Measurements from ENCODE around the gene USP12. TPM values are rescaled to one million over a fixed set of nuclear protein-coding genes. Genes with fewer than 3 reads are reported as not detected.
"Not testable (repeated sequence)": the region's sequence is repeated elsewhere in the genome, so short reads cannot be mapped to it uniquely, and the experiment has no call there.

The USP12 gene
- 10 to 100 TPM; 27.6 to 40.2 (median 33.6) TPM for polyA plus RNA-seq (ENCODE audit: insufficient read length in 4 of 4)

GRCh38 chr13:27171244-27171826, at the start of gene USP12:
Gene USP12 (minus strand): TSS chr13:27171811. CDS start chr13:27171639, 172 bp downstream.
- DNase-seq (ENCODE audit: low read depth in 4 of 4, low spot score in 3 of 4): no peak

GRCh38 chr13:27219611-27220010, 48.0 kb upstream of the USP12 start:
- DNase-seq (ENCODE audit: low read depth in 4 of 4, low spot score in 3 of 4): no peak

DNA sequence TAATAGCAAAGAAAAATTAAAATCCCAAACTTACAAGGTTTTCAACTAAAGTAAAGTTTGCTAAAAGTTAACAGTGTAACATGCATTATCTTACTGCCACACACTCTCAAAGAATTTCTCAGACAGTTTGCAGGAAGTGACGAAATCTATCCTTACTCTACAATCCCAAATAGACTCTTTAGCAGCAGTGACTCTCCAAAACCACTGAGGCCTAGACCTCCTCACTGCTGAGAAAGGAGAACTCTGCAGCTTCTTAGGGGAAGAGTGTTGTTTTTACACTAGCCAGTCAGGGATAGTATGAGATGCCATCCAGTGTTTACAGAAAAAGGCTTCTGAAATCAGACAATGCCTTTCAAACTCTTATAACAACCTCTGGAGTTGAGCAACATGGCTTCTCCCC, 47.2 kb upstream of the USP12 start:
- not testable (repeated sequence) for DNase-seq (ENCODE audit: low read depth in 4 of 4, low spot score in 3 of 4)

DNA sequence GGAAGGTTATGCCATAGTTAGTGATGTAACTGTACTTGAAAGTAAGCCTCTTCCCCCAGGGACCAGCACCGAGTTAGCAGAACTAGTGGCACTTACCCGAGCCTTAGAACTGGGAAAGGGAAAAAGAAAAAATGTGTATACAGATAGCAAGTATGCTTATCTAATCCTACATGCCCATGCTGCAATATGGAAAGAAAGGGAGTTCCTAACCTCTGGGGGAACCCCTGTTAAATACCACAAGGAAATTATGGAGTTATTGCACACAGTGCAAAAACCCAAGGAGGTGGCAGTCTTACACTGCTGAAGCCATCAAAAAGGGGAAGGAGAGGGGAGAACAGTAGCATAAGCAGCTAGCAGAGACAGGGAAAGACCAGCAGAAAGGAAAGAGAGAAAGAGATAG, 46.2 kb upstream of the USP12 start:
- not testable (repeated sequence) for DNase-seq (ENCODE audit: low read depth in 4 of 4, low spot score in 3 of 4)

- not testable (repeated sequence) for DNase-seq (ENCODE audit: low read depth in 4 of 4, low spot score in 3 of 4)
These were observed 41.8 kb upstream of the USP12 start for GRCh38 chr13:27213386-27213785.

- DNase-seq (ENCODE audit: low read depth in 4 of 4, low spot score in 3 of 4): no peak
These were observed 40.3 kb upstream of the USP12 start for GRCh38 chr13:27211771-27212364.

GRCh38 chr13:27211271-27211670, 39.7 kb upstream of the USP12 start:
- no peak for DNase-seq (ENCODE audit: low read depth in 4 of 4, low spot score in 3 of 4)

- DNase-seq (ENCODE audit: low read depth in 4 of 4, low spot score in 3 of 4): no peak
These were observed 36.9 kb upstream of the USP12 start for GRCh38 chr13:27208514-27208913.

- DNase-seq (ENCODE audit: low read depth in 4 of 4, low spot score in 3 of 4): no peak
These were observed 32.2 kb upstream of the USP12 start for GRCh38 chr13:27203854-27204253.

- DNase-seq (ENCODE audit: low read depth in 4 of 4, low spot score in 3 of 4): no peak
These were observed 31.6 kb upstream of the USP12 start for GRCh38 chr13:27203186-27203585.

GRCh38 chr13:27201661-27202060, 30.1 kb upstream of the USP12 start:
- DNase-seq (ENCODE audit: low read depth in 4 of 4, low spot score in 3 of 4): no peak

DNA sequence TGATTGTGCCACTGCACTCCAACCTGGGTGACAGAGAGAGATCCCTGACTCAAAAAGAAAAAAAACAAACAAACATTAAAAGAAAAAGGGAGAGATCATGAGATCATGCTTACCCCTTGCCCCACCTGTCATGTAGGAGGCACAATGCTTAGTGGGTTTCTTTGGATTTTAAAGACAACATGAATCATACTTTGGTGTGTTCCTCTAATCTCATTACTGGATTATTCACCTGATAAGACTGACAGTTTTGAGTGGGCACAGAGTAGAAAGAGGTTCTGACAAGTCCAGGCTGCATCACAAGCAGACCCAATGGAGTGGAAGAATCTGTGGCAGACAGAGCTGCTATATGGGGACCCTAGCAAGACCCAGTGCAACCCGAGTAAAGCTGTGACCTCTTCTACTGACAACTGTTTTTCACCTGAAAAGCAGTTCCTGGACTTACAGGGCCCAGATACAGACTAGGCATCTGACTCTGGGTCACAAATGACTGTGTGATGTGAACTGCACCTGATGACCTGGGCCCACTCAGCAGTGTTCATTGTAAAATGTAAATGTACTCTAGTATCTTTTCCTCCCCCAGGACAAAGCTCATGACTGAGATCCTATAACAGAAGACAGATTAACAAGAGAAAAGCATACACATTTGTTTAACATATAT, 28.9 kb upstream of the USP12 start:
- DNase-seq (ENCODE audit: low read depth in 4 of 4, low spot score in 3 of 4): no peak

- no peak for DNase-seq (ENCODE audit: low read depth in 4 of 4, low spot score in 3 of 4)
These were observed 28.1 kb upstream of the USP12 start for GRCh38 chr13:27199696-27200095.

DNA sequence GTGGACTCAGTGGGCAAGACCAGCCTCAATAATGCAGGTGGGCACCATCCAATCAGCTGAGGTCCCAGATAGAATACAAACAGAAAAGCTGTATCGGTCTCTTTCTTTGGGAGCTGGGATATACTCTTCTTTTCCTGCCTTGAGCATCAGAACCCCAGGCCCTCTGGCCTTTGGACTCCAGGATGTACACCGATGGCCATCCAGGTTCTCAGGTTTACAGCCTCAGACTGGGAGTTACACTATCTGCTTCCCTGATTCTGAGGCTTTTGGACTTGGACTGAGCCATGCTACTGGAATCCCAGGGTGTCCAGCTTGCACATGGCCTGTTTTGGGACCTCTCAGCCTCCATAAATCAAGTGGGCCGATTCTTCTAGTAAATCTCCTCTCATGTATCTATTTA, 27.6 kb upstream of the USP12 start:
- DNase-seq (ENCODE audit: low read depth in 4 of 4, low spot score in 3 of 4): no peak

GRCh38 chr13:27194895-27195764, 23.5 kb upstream of the USP12 start:
- no peak for DNase-seq (ENCODE audit: low read depth in 4 of 4, low spot score in 3 of 4)

DNA sequence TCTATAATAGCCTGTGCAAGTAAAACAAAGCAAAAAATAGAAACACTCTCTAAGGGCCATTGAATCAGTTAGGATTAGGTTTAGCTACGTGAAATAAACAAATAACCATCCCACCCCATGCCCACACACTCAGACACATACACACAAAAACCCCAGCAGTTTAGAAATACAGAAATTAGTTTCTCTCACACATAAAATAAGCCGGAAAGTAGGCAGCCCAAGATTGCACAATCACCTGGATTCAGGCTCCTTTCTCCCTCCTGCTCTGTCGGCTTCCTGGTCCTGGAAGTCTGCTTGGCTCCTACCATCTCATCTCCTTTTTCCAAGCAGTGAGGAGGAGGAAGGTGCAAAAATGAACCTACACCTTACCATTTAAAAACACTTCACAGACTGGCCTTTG, 22.6 kb upstream of the USP12 start:
- no peak for DNase-seq (ENCODE audit: low read depth in 4 of 4, low spot score in 3 of 4)

GRCh38 chr13:27193496-27193895, 21.9 kb upstream of the USP12 start:
- no peak for DNase-seq (ENCODE audit: low read depth in 4 of 4, low spot score in 3 of 4)

- DNase-seq (ENCODE audit: low read depth in 4 of 4, low spot score in 3 of 4): no peak
These were observed 21.4 kb upstream of the USP12 start for GRCh38 chr13:27192973-27193372.

GRCh38 chr13:27192367-27192766, 20.8 kb upstream of the USP12 start:
- DNase-seq (ENCODE audit: low read depth in 4 of 4, low spot score in 3 of 4): not testable (repeated sequence)

DNA sequence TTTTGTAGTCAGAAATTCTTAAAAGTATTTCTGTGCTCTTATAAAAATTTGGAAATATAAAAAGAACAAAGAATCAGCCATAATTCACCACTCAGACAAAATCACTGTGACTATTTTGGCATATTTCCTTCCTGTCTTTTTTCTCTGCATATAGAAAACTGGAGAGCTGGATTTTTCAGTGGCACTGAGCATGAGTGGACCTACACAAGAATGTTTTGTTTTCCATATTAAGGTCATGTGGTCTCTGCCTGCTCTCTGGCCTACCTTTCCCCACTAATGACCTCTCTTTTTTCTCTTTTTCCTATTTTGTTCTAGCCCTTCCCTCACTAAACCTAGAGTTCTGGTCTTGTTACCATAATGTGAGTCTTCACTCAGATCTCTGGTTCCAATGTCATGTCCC, 17.6 kb upstream of the USP12 start:
- no peak for DNase-seq (ENCODE audit: low read depth in 4 of 4, low spot score in 3 of 4)

DNA sequence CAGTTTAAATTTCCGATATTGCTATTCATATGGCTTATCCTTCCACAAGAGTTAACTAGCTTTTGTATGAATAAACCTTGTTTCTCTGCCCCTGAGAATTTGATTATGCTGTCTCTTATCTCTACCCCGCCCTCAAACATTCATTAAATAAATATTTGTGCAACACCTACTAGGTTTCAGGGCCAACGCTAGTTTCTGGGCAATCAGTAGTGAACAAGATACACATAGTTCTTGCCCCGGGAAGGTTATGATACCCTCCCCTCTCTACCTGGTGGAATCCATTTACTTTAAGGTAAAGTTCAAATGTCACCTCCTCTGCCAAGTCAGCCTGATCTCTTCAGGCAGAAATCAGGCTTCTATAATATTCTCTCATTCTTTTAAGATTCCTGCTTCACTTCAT, 16.6 kb upstream of the USP12 start:
- DNase-seq (ENCODE audit: low read depth in 4 of 4, low spot score in 3 of 4): no peak
